Metanephros (tissue), 2 donors: ENCODE measurements around the gene NFKB2. TPM values are rescaled to one million over a fixed set of nuclear protein-coding genes. Genes with fewer than 3 reads are reported as not detected.
A peak's percentile ranks its signal among the peaks of the same experiment; 100 is the strongest.

Experiments used
- small RNA-seq: library from RNA; depleted of rRNA; stranded (forward); fragments of <200 nt; gene quantifications from one replicate; pipeline ENCODE3, GENCODE V24; 2014; ENCODE audit warnings: low replicate concordance
- total RNA-seq: library from RNA; depleted of rRNA; stranded (reverse); fragments of >200 nt; gene quantifications from one replicate; pipeline ENCODE4 v1.2.3, GENCODE V29; 2014

NFKB2 gene
- total RNA-seq, result 31.9 TPM

GRCh38 chr10:102395400-102396316, at the start of gene NFKB2:
NFKB2 (plus strand) TSS chr10:102395705; CDS start chr10:102395960, 255 bp downstream.

GRCh38 chr10:102418622-102419268, 23.2 kb downstream of the NFKB2 start, which contains the start of gene PSD:
PSD (minus strand) TSS chr10:102418785; CDS start chr10:102417038, 1,747 bp downstream.

GRCh38 chr10:102420714-102421506, 25.4 kb downstream of the NFKB2 start, which contains the start of gene FBXL15:
FBXL15 (plus strand) TSS chr10:102420836; CDS start chr10:102421130, 294 bp downstream.

GRCh38 chr10:102432162-102432950, 36.9 kb downstream of the NFKB2 start, which contains the start of gene CUEDC2:
CUEDC2 (minus strand) TSS chr10:102432574; CDS start chr10:102425188, 7,386 bp downstream.

GRCh38 chr10:102451105-102451969, 55.8 kb downstream of the NFKB2 start, which contains the start of gene C10orf95:
C10orf95 (minus strand) TSS chr10:102451543; CDS start chr10:102451093, 450 bp downstream.

Small RNA genes within 50 kb of the gene (small RNA-seq; reads per million reads assigned to genes)
- 1,551 reads per million, percentile 99 among the genes with 10 or more reads in this experiment for gene MIR146B

Other genes starting within 250 kb of the NFKB2 start
- 25.2 TPM for gene NOLC1, start 243.3 kb upstream of the NFKB2 start, total RNA-seq
- gene ELOVL3, start 169.4 kb upstream of the NFKB2 start, total RNA-seq, result 1.3 TPM
- gene PITX3, start 154.2 kb upstream of the NFKB2 start, total RNA-seq, result 3.7 TPM
- 41.2 TPM for gene GBF1, start 150.2 kb upstream of the NFKB2 start, total RNA-seq
- gene PSD, start 23.1 kb downstream of the NFKB2 start, total RNA-seq, result 11.7 TPM
- gene FBXL15, start 25.1 kb downstream of the NFKB2 start, total RNA-seq, result 14.8 TPM
- gene CUEDC2, start 36.9 kb downstream of the NFKB2 start, total RNA-seq, result 45.4 TPM
- 0.35 TPM for gene C10orf95, start 55.8 kb downstream of the NFKB2 start, total RNA-seq
- gene ACTR1A, start 107.0 kb downstream of the NFKB2 start, total RNA-seq, result 87.7 TPM
- 15.8 TPM for gene SUFU, start 108.3 kb downstream of the NFKB2 start, total RNA-seq
- 98.5 TPM for gene TRIM8, start 248.8 kb downstream of the NFKB2 start, total RNA-seq